ENCODE results near the gene TAAR1.

DNA sequence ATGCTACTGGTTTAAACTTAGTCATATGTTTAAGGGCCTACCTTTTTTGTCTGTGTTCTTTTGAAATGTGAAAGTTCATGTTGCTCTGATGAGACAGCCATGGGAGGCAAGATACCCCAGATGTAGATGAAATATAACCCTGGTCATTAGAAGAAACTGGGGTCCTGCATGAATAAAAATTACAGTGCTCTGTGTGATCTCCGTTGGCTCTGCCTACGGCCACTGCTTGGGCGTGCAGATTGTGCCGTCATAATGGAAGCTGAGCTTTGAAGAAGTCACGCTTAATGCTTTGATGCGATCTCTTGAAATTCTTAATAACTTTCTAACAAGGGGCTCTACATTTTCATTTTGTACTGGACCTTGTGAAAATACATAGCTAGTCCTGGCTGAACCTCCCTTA is 34.8 kb downstream of the TAAR1 start, which contains the start of gene TAAR2:
- TF ChIP-seq, protein P1, sequence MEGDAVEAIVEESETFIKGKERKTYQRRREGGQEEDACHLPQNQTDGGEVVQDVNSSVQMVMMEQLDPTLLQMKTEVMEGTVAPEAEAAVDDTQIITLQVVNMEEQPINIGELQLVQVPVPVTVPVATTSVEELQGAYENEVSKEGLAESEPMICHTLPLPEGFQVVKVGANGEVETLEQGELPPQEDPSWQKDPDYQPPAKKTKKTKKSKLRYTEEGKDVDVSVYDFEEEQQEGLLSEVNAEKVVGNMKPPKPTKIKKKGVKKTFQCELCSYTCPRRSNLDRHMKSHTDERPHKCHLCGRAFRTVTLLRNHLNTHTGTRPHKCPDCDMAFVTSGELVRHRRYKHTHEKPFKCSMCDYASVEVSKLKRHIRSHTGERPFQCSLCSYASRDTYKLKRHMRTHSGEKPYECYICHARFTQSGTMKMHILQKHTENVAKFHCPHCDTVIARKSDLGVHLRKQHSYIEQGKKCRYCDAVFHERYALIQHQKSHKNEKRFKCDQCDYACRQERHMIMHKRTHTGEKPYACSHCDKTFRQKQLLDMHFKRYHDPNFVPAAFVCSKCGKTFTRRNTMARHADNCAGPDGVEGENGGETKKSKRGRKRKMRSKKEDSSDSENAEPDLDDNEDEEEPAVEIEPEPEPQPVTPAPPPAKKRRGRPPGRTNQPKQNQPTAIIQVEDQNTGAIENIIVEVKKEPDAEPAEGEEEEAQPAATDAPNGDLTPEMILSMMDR (IDR thresholded peaks at IDR 0.05): no peak
- TF ChIP-seq POLR2AphosphoS5 (IDR thresholded peaks at IDR 0.05): no peak
